K562 (cell line): ENCODE measurements around the gene ANKRD61. TPM values are rescaled to one million over a fixed set of nuclear protein-coding genes. Genes with fewer than 3 reads are reported as not detected.

Experiments
- ASH1L ChIP-seq: fragments of 450-650 bp; IDR thresholded peaks from 2 replicates; pipeline ENCODE4 v1.6.1; 2018; ENCODE audit warnings: borderline replicate concordance, mild to moderate bottlenecking, low read depth; ENCODE audit not compliant: partially characterized antibody
- ERF ChIP-seq: fragments of 450-650 bp; formaldehyde crosslinking; IDR thresholded peaks from 2 replicates; pipeline ENCODE4 v1.4.0; 2020; ENCODE audit warnings: mild to moderate bottlenecking, mixed read lengths
- FIP1L1 ChIP-seq: fragments of 200-400 bp; formaldehyde crosslinking; IDR thresholded peaks from 2 replicates; pipeline ENCODE4 v1.6.1; 2018; ENCODE audit warnings: mild to moderate bottlenecking, low read depth, low read length; ENCODE audit not compliant: poor library complexity, severe bottlenecking
- HMGN3 ChIP-seq: IDR thresholded peaks from 2 replicates; pipeline ENCODE4 v1.6.1; 2011; ENCODE audit warnings: borderline replicate concordance, low read depth, mild to moderate bottlenecking, mixed read lengths, low read length; ENCODE audit not compliant: insufficient read length; ENCODE audit errors: extremely low read depth
- HSF4 ChIP-seq: fragments of 250-450 bp; sonication (Bioruptor Pico); IDR thresholded peaks from 2 replicates; pipeline ENCODE4 v2.1.2; 2022; ENCODE audit warnings: mild to moderate bottlenecking, moderate library complexity, borderline replicate concordance
- MEF2A ChIP-seq: IDR thresholded peaks from 2 replicates; pipeline ENCODE4 v1.6.1; 2011; ENCODE audit warnings: low read depth, mild to moderate bottlenecking, low read length, moderate library complexity; ENCODE audit not compliant: control insufficient read depth
- MEF2D ChIP-seq: conservative IDR thresholded peaks from 2 replicates; pipeline ENCODE4 v1.6.1; 2016; ENCODE audit warnings: low read depth, missing genetic modification characterization, missing compliant biosample characterization
- NCOA1 ChIP-seq: fragments of 450-650 bp; IDR thresholded peaks from 2 replicates; pipeline ENCODE4 v1.6.1; 2016; ENCODE audit warnings: low read depth
- PKNOX1 ChIP-seq: fragments of 450-650 bp; IDR thresholded peaks from 2 replicates; pipeline ENCODE4 v1.6.1; 2016
- RFX1 ChIP-seq: fragments of 450-650 bp; IDR thresholded peaks from 2 replicates; pipeline ENCODE4 v1.6.1; 2016; ENCODE audit warnings: mild to moderate bottlenecking, moderate library complexity
- SIN3A ChIP-seq, 2 experiments: fragments of 150-350 bp in 1 of 2; IDR thresholded peaks; 2 replicates each; pipeline ENCODE4 v1.6.1; 2011 to 2016; ENCODE audit warnings: borderline replicate concordance in 2 of 2, low read depth in 2 of 2, low read length in 2 of 2, mild to moderate bottlenecking in 2 of 2, moderate library complexity in 2 of 2; ENCODE audit not compliant: control insufficient read depth in 1 of 2
- SPI1 ChIP-seq: IDR thresholded peaks from 2 replicates; pipeline ENCODE4 v1.6.1; 2011; ENCODE audit warnings: low read depth, low read length, control low read depth, borderline replicate concordance
- ZBTB40 ChIP-seq, 2 experiments: fragments of 450-650 bp in 1 of 2; sonication (generic) in 1 of 2; formaldehyde crosslinking in 1 of 2; IDR thresholded peaks; 2 replicates each; pipeline versions ENCODE4 v1.7.1 to v1.9.0; 2016 to 2022; ENCODE audit warnings: inconsistent platforms in 1 of 2, mild to moderate bottlenecking in 1 of 2, missing genetic modification reagents in 1 of 2
- ZNF282 ChIP-seq: sonication (generic); formaldehyde crosslinking; IDR thresholded peaks from 2 replicates; pipeline ENCODE4 v1.8.1; 2023; ENCODE audit warnings: missing genetic modification reagents
- ZNF707 ChIP-seq: fragments of 250-450 bp; sonication (Bioruptor Pico); conservative IDR thresholded peaks from 2 replicates; pipeline ENCODE4 v1.8.0; 2022; ENCODE audit warnings: inconsistent platforms, mild to moderate bottlenecking, moderate library complexity
- ZNF79 ChIP-seq: fragments of 250-450 bp; sonication (Bioruptor Pico); IDR thresholded peaks from 2 replicates; pipeline ENCODE4 v1.4.0; 2020; ENCODE audit warnings: low read depth, mild to moderate bottlenecking, moderate library complexity
- polyA plus RNA-seq, 8 experiments: library from polyadenylated mRNA; depleted of rRNA in 4 of 8; stranded (reverse) in 5 of 8; unstranded in 3 of 8; fragments of >200 nt; fragmentation: Nextera tagmentation in 2 of 8; fragmentation: Illumina TruSeq in 1 of 8; extraction: Ambion mirVana in 2 of 8; extraction: Trizol in 1 of 8; gene quantifications; 2 replicates each; pipeline versions ENCODE4 v1.2.1 to v1.2.3, GENCODE V29; 2011 to 2014; ENCODE audit warnings: inconsistent platforms in 1 of 8, missing spikeins in 1 of 8
- total RNA-seq, 7 experiments: library from RNA; depleted of rRNA in 6 of 7; stranded (reverse); fragments of >200 nt in 6 of 7; fragmentation: Illumina TruSeq in 2 of 7; extraction: Trizol in 2 of 7; gene quantifications; 2 replicates each; pipeline versions ENCODE4 v1.2.1 to v1.2.3, GENCODE V29; 2011 to 2021; ENCODE audit warnings: low replicate concordance in 1 of 7

The ANKRD61 gene
- total and polyA plus RNA-seq, 9 of the 15 experiments (the other 6 are each of a cell fraction or from before 2014, with no cell fraction given): 0.08 to 0.11 (median 0.09) TPM; not detected in 5

- TF ChIP-seq SIN3A (IDR thresholded peaks at IDR 0.05; ENCODE audit: borderline replicate concordance in 2 of 2, control insufficient read depth in 1 of 2, low read depth in 2 of 2, low read length in 2 of 2): peak; percentile 80 to 82; a peak in 3 of 4 replicates
- TF ChIP-seq ERF: peak; percentile 98
- TF ChIP-seq SPI1: peak; percentile 44; the same call in 1 of the 2 replicates
- peak; percentile 22 for TF ChIP-seq FIP1L1
- TF ChIP-seq ZBTB40 (IDR thresholded peaks at IDR 0.05): peak; percentile 81
- TF ChIP-seq ZBTB40 (CRISPR knock-in tag; IDR thresholded peaks at IDR 0.05): no peak
- 0 out of 2 replicates have a peak, but pooled peaks have one; percentile 19 for TF ChIP-seq ZNF707
- peak; percentile 32; the same call in 1 of the 2 replicates for TF ChIP-seq MEF2D (tag)
- peak; percentile 90 for TF ChIP-seq PKNOX1
- no peak for TF ChIP-seq ZNF79 (CRISPR knock-in tag)
- peak; percentile 69 for TF ChIP-seq HMGN3
- no peak for TF ChIP-seq NCOA1
- no peak for TF ChIP-seq HSF4
- TF ChIP-seq ASH1L: peak; percentile 83
- TF ChIP-seq ZNF282 (CRISPR knock-in tag): peak; percentile 98
- no peak for TF ChIP-seq MEF2A
- no peak for TF ChIP-seq RFX1
These were observed 22.2 kb upstream of the ANKRD61 start, which contains the start of the genes AIMP2 and PMS2 (continued) for GRCh38 chr7:6008668-6009611.
